GM19035 (cell line): Measurements from ENCODE around the gene PHF21B.

Experiments
- ATAC-seq: cut with Tn5 transposase; IDR thresholded peaks from one replicate; pipeline ENCODE4 v1.9.1; 2021; ENCODE audit not compliant: unreplicated experiment

The PHF21B gene

GRCh38 chr22:45014654-45015053 is 4.8 kb upstream of the PHF21B start:
- ATAC-seq = no peak

GRCh38 chr22:45013138-45013537 is 3.3 kb upstream of the PHF21B start:
- ATAC-seq = no peak

GRCh38 chr22:45010532-45010900 is 711 bp upstream of the PHF21B start:
- ATAC-seq = no peak

- no peak for ATAC-seq
Measured at GRCh38 chr22:45008751-45009605, 827 bp downstream of the PHF21B start.

GRCh38 chr22:45008186-45008681 is 1.6 kb downstream of the PHF21B start:
- ATAC-seq = no peak

- no peak for ATAC-seq
Measured at GRCh38 chr22:45007391-45008185, 2.2 kb downstream of the PHF21B start.

- no peak for ATAC-seq
Measured at GRCh38 chr22:45006964-45007390, 2.8 kb downstream of the PHF21B start.

- no peak for ATAC-seq
Measured at GRCh38 chr22:45006111-45006963, 3.5 kb downstream of the PHF21B start.

- no peak for ATAC-seq
Measured at GRCh38 chr22:45001653-45002052, 8.2 kb downstream of the PHF21B start.

GRCh38 chr22:45000330-45000729 is 9.5 kb downstream of the PHF21B start:
- ATAC-seq = no peak

- no peak for ATAC-seq
Measured at GRCh38 chr22:44999687-45000086, 10.1 kb downstream of the PHF21B start.

- no peak for ATAC-seq
Measured at GRCh38 chr22:44999231-44999630, 10.6 kb downstream of the PHF21B start.

- no peak for ATAC-seq
Measured at GRCh38 chr22:44998296-44998695, 11.5 kb downstream of the PHF21B start.

- ATAC-seq = no peak
Measured at GRCh38 chr22:44997060-44997459, 12.7 kb downstream of the PHF21B start.

GRCh38 chr22:44996648-44997047 is 13.2 kb downstream of the PHF21B start:
- ATAC-seq = no peak

- ATAC-seq = no peak
Measured at GRCh38 chr22:44996120-44996519, 13.7 kb downstream of the PHF21B start.

- no peak for ATAC-seq
Measured at GRCh38 chr22:44995715-44996114, 14.1 kb downstream of the PHF21B start.

- no peak for ATAC-seq
Measured at GRCh38 chr22:44995105-44995514, 14.7 kb downstream of the PHF21B start.

- ATAC-seq = no peak
Measured at GRCh38 chr22:44994399-44995104, 15.3 kb downstream of the PHF21B start.

GRCh38 chr22:44992166-44992565 is 17.6 kb downstream of the PHF21B start:
- ATAC-seq = no peak
